Caco-2 (cell line): Measurements from ENCODE around the gene ZBTB17. TPM values are rescaled to one million over a fixed set of nuclear protein-coding genes. Genes with fewer than 3 reads are reported as not detected.

Experiments used
- BruUV-seq: library from RNA; stranded (reverse); fragments of 400-500 nt; replicated peaks from 2 replicates; lab custom pipeline; 2021; lab: Mats Ljungman, UMichigan
- CTCF ChIA-PET: fragments of 300-600 bp; sonication (Branson Sonifier 250); formaldehyde crosslinking; loops from one replicate; lab custom pipeline; 2022; ENCODE audit warnings: antibody characterized with exemption; lab: Charles Lee
- POLR2A ChIA-PET: fragments of 300-600 bp; sonication (Branson Sonifier 250); formaldehyde crosslinking; loops from one replicate; lab custom pipeline; 2022; ENCODE audit warnings: antibody characterized with exemption; lab: Charles Lee
- DNase-seq, 2 experiments: peaks; one replicate each; pipeline versions ENCODE4 v3.0.0 to v3.0.0-alpha.2; 2020 to 2022
- H3K27me3 ChIP-seq: replicated peaks from 2 replicates; pipeline ENCODE4 v1.6.0; 2011; ENCODE audit warnings: low read length; ENCODE audit not compliant: control insufficient read depth, insufficient read depth
- H3K36me3 ChIP-seq: 2 replicates; pipeline ENCODE4 v1.5.1; 2011; ENCODE audit warnings: low read length; ENCODE audit not compliant: control insufficient read depth, insufficient read depth
- H3K4me1 ChIP-seq: fragments of 250-450 bp; sonication (Bioruptor Pico); 2 replicates; pipeline ENCODE4 v1.5.1; 2020; ENCODE audit warnings: mild to moderate bottlenecking
- H3K4me3 ChIP-seq: 2 replicates; pipeline ENCODE4 v1.5.1; 2011; ENCODE audit warnings: low read depth, mild to moderate bottlenecking, control low read depth, low read length
- H3K9me3 ChIP-seq: fragments of 250-450 bp; sonication (Bioruptor Pico); 2 replicates; pipeline ENCODE4 v1.5.1; 2020; ENCODE audit warnings: mild to moderate bottlenecking, moderate library complexity
- H3K27ac Mint-ChIP-seq: one replicate; pipeline ENCODE4 v1.8.0; 2022; ENCODE audit warnings: mixed read lengths; ENCODE audit not compliant: unreplicated experiment
- H3K27me3 Mint-ChIP-seq: one replicate; pipeline ENCODE4 v1.8.0; 2022; ENCODE audit warnings: mixed read lengths; ENCODE audit not compliant: insufficient read depth, unreplicated experiment
- H3K36me3 Mint-ChIP-seq: one replicate; pipeline ENCODE4 v1.8.0; 2022; ENCODE audit warnings: mild to moderate bottlenecking, mixed read lengths; ENCODE audit not compliant: insufficient read depth, unreplicated experiment
- H3K4me1 Mint-ChIP-seq: one replicate; pipeline ENCODE4 v1.8.0; 2022; ENCODE audit warnings: low read depth, mixed read lengths; ENCODE audit not compliant: unreplicated experiment
- H3K4me3 Mint-ChIP-seq: one replicate; pipeline ENCODE4 v1.8.0; 2022; ENCODE audit warnings: mild to moderate bottlenecking, moderate library complexity, mixed read lengths; ENCODE audit not compliant: unreplicated experiment
- H3K9me3 Mint-ChIP-seq: one replicate; pipeline ENCODE4 v1.8.0; 2022; ENCODE audit warnings: mixed read lengths; ENCODE audit not compliant: unreplicated experiment
- CTCF ChIP-seq, 2 experiments: fragments of 200-600 bp in 1 of 2; IDR thresholded peaks; 1 replicate in 1 of 2; 2 replicates in 1 of 2; pipeline versions ENCODE4 v1.5.1 to v1.8.0; 2011 to 2022; ENCODE audit warnings: antibody characterized with exemption in 1 of 2, control low read depth in 1 of 2, inconsistent platforms in 1 of 2, low read depth in 1 of 2, low read length in 1 of 2, mild to moderate bottlenecking in 1 of 2, moderate library complexity in 1 of 2; ENCODE audit not compliant: insufficient read depth in 1 of 2, severe bottlenecking in 1 of 2, unreplicated experiment in 1 of 2
- intact Hi-C: fragments of 100-400 bp; cut with micrococcal nuclease; formaldehyde crosslinking; loops from one replicate; pipeline ENCODE4 v1.10.0; 2022; ENCODE audit not compliant: unreplicated experiment
- total RNA-seq: library from RNA; stranded (reverse); gene quantifications from 2 replicates; pipeline ENCODE4 v1.2.3, GENCODE V29; 2022

ZBTB17 gene
- total RNA-seq, 1 experiment from 2014 or later, result 23.5 TPM

DNA sequence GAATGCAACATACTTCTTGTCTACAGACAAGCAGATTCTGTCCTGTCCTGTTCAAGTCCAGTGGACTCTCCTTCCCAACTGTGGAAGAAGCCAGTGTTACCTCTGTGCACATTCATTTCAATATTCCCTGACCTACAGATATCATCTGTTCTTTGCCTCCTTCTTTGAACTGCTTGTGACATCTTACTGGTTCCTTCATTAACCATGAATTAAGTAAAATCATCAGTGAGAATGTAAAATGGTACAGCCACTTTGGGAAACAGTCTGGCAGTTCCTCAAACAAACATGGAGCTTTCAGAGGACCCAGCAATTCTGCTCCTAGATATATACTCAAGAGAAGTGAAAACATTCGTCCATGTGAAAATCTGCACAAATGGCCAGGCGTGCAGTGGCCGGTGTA lies 34.9 kb upstream of the ZBTB17 start:
- no peaks in the 10 kb centered on the region for H3K9me3 Mint-ChIP-seq
- no peaks in the 10 kb centered on the region for H3K4me1 Mint-ChIP-seq
- Histone ChIP-seq H3K4me1 (no peaks in the 10 kb centered on the region), H3K27me3 (no peaks in the 10 kb centered on the region), H3K9me3 (no peaks in the 10 kb centered on the region), H3K4me3 (no peak overlapping the region), H3K36me3 (no peaks in the 10 kb centered on the region)
- no peak overlapping the region for H3K4me3 Mint-ChIP-seq
- intact Hi-C loops, result no loop called here
- ChIA-PET CTCF (interaction anchor here (0.6 to 1.5 kb wide), 2 partner anchors 45 to 84 kb away, joined by 4 read pairs; no protein-coding TSS in a partner anchor), POLR2A (no interaction called here)
- no peak for TF ChIP-seq CTCF (IDR thresholded peaks at IDR 0.05; ENCODE audit: insufficient read depth in 1 of 2, low read depth in 1 of 2, low read length in 1 of 2, severe bottlenecking in 1 of 2, unreplicated experiment in 1 of 2)
- no peak for DNase-seq
- BruUV-seq, result no TSS peak
- no peaks in the 10 kb centered on the region for H3K36me3 Mint-ChIP-seq
- no peaks in the 10 kb centered on the region for H3K27me3 Mint-ChIP-seq
- no peak overlapping the region for H3K27ac Mint-ChIP-seq

- Mint-ChIP-seq H3K36me3 (no peaks in the 10 kb centered on the region), H3K27me3 (no peaks in the 10 kb centered on the region), H3K4me1 (no peaks in the 10 kb centered on the region), H3K27ac (no peak overlapping the region), H3K4me3 (no peak overlapping the region), H3K9me3 (no peaks in the 10 kb centered on the region)
- Histone ChIP-seq H3K36me3 (no peaks in the 10 kb centered on the region), H3K27me3 (no peaks in the 10 kb centered on the region), H3K4me1 (no peaks in the 10 kb centered on the region), H3K4me3 (no peak overlapping the region), H3K9me3 (no peaks in the 10 kb centered on the region)
- ChIA-PET CTCF (interaction anchor here (1.1 to 1.5 kb wide), 2 partner anchors 29 to 47 kb away, joined by 3 to 4 read pairs; no protein-coding TSS in a partner anchor), POLR2A (no interaction called here)
- no peak for TF ChIP-seq CTCF (IDR thresholded peaks at IDR 0.05; ENCODE audit: insufficient read depth in 1 of 2, low read depth in 1 of 2, low read length in 1 of 2, severe bottlenecking in 1 of 2, unreplicated experiment in 1 of 2)
- intact Hi-C loops, result loop anchor here (1.0 to 2.0 kb wide), 2 partner anchors 23 to 47 kb away; no protein-coding TSS in a partner anchor
- no peak for DNase-seq
- BruUV-seq, result no TSS peak
These were observed 33.8 kb upstream of the ZBTB17 start for GRCh38 chr1:16009678-16010077.

DNA sequence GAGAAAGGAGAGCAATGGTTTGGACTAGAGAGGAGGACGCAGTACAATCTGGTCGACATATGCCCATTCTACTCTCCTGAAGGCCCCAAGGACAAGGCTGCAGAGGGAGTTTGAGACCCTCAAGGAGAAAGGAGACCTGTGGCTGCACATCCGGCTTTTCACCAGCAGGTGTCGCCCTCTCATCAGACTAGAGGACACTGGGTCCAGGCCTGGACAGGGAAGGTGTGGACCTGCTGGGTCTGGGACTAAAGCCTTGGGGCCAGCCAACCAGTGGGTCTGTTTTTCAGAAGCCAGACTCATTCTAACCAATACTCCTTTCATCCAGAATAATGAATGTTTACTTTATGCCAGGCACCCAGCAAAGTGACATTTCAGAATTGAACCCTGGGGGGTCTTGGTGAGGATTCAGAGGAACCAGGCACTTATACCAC lies 33.1 kb upstream of the ZBTB17 start:
- POLR2A ChIA-PET, result no interaction called here
- Histone ChIP-seq H3K9me3 (no peaks in the 10 kb centered on the region), H3K27me3 (no peaks in the 10 kb centered on the region), H3K4me3 (no peak overlapping the region), H3K4me1 (no peaks in the 10 kb centered on the region), H3K36me3 (no peaks in the 10 kb centered on the region)
- Mint-ChIP-seq H3K4me1 (no peaks in the 10 kb centered on the region), H3K36me3 (no peaks in the 10 kb centered on the region), H3K4me3 (no peak overlapping the region), H3K9me3 (no peaks in the 10 kb centered on the region), H3K27ac (no peak overlapping the region), H3K27me3 (no peaks in the 10 kb centered on the region)
- peak; percentile 87 to 91 for TF ChIP-seq CTCF (IDR thresholded peaks at IDR 0.05; ENCODE audit: insufficient read depth in 1 of 2, low read depth in 1 of 2, low read length in 1 of 2, severe bottlenecking in 1 of 2, unreplicated experiment in 1 of 2)
- intact Hi-C loops, result loop anchor here (1.0 to 2.0 kb wide), 2 partner anchors 24 to 47 kb away; no protein-coding TSS in a partner anchor
- no TSS peak for BruUV-seq
- CTCF ChIA-PET, result interaction anchor here (1.1 kb wide), 1 partner anchor 29 kb away, joined by 3 read pairs; no protein-coding TSS in a partner anchor
- peak; percentile 77 to 82 for DNase-seq
